ENCODE data around the gene AEBP1. TPM values are rescaled to one million over a fixed set of nuclear protein-coding genes. Genes with fewer than 3 reads are reported as not detected.

Gene AEBP1
- polyA plus RNA-seq, 12 donors, result 57.6 to 145 (median 93.5) TPM; not detected in 1

DNA sequence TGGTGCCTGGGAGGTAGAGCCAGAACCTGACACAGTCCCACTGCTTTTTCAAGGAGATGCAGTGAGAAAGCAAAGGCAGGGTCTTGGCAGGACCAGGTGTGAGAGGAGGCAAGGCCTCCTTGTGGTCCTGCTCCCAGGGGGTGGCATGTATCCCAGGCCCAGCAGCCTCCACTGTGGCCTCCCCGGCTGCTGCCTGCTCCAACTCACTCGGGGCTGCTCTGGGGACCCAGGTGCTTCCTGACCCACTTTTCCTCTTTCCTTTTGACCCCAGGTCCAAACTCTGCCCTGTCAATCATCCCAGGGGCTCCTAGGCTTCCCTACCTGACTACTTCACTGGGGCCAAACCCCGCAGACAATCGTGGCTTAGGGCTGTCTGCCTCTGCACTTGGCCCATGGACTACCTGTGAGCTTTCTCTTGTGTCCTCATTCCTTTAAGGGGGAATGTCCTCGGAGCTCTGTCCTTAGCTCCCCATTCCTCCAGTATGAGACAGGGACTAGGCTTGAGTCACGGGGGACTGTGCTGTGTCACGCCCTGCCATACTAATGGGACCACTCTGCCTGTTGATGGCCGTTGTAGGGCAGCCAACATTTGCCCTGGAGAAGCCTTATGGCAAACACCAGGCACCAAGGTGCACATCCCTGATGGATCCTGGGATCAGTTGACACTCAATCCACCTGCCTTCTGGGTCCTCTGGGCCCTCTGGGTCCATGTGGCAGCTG lies 1.1 kb upstream of the AEBP1 start:
- no peak for DNase-seq

GRCh38 chr7:44103566-44103922 lies 601 bp upstream of the AEBP1 start:
- no peak for DNase-seq

- DNase-seq, result no peak
Observed at GRCh38 chr7:44104860-44105771, 971 bp downstream of the AEBP1 start.

DNA sequence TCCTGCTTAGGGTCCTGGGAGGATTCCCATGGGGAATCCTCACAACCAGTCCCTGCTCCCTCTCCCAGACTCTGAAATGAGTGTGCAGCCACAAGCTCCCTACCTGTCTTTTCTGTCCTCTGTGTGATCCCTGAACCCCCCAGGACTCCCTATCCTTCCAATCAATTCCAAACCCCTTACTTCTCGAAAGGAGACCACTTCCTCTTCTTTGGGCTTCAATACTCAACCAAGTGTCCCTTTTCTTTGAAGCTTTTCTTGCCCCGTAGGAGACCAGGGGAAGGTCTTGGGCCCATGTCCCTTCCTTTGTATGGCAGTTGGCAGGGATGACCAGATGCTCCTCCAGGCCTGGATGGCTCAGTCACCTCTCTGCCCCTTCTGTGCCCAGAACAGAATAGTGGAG lies 1.7 kb downstream of the AEBP1 start:
- DNase-seq, result no peak

- no peak for DNase-seq
Observed at GRCh38 chr7:44106311-44107065, 2.3 kb downstream of the AEBP1 start.

GRCh38 chr7:44107116-44107960 lies 3.2 kb downstream of the AEBP1 start:
- DNase-seq, result no peak

DNA sequence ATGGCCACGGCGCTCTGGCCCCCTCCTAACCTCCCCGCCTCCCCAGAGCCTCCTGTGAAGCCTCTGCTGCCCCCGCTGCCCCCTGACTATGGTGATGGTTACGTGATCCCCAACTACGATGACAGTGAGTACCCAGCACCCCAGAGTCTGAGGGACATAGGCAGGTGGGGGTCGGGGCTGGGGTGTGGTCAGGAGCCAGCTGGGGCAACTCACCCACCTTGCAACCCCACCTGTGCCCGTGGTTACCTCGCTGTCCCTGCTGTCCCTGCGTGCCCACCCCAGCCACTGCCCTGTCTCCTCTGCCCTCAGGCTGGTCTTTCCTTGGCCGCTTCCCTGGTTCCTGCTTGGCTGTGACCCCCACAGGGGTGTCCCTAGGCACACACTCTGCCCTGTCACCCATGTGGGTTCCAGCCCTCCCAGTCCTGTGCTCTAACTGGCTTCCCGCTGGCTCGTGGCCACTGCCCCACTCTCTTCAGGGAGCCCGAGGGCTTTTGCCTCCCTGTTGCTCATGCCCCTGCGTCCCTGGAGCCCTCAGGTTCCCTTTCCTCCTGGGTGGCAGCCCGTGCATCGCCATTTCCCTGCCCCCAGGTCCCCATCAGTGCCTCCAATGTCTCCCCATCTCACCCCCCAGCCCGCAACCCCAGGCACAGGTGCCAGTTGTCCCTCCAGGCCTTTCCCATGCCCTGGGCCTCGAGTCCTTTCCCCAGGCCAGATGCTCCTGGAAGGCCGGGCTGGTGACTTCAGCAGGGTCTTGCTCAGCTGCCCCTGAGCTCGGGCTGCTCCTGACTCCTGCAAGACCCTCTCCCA lies 4.0 kb downstream of the AEBP1 start:
- no peak for DNase-seq

DNA sequence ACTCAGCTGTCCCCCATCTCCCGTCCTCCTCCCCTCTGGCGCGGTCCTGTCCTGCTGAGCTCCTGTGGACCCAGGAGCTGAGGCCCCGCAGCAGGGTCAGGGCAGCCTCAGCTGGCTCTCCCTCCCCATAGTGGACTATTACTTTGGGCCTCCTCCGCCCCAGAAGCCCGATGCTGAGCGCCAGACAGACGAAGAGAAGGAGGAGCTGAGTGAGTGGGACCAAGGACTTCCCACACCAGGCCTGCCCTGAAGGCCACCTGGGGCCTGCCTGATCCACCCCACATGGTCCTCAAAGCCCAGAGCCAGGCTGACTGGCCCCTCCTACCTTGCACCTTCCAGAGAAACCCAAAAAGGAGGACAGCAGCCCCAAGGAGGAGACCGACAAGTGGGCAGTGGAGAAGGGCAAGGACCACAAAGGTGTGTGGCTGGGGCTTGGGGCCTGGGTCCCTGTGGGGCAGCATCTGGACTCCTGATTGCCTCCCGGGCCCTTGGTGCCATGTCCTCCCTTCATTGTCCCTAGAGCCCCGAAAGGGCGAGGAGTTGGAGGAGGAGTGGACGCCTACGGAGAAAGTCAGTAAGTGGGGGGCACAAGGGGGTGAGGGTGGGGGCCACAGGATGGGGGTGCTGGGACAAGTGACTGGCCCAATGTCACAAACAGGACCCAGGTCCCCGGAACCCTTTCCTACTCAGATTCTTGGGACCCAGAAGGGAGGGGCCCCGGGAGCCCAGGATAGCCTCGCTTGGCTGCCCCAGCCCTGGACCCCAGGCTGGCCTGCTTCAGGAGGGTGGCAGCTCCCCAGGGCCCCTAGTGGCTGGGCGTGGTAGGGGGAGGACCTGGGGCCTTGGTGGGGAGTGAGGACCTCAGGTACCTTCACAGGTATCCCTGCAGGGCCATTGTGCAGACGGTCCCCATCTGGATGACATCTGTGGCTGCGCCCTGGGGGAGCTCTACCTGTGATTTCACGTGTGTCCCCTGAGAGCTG lies 4.9 kb downstream of the AEBP1 start:
- no peak for DNase-seq

DNA sequence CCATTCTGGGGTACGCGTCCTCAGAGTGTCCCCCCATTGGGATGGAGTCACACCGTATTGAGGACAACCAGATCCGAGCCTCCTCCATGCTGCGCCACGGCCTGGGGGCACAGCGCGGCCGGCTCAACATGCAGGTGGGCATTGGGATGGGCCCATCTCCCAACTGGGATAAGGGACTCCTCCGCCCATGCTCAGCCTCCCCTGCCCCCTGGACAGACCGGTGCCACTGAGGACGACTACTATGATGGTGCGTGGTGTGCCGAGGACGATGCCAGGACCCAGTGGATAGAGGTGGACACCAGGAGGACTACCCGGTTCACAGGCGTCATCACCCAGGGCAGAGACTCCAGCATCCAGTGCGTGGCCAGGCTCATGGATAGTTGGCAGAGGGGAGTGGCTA lies 5.8 kb downstream of the AEBP1 start:
- DNase-seq, result no peak

GRCh38 chr7:44110719-44111635 lies 6.8 kb downstream of the AEBP1 start:
- no peak for DNase-seq

GRCh38 chr7:44111761-44112160 lies 7.6 kb downstream of the AEBP1 start:
- no peak for DNase-seq

- no peak for DNase-seq
Observed at GRCh38 chr7:44112231-44112996, 8.3 kb downstream of the AEBP1 start.

- DNase-seq, result no peak
Observed at GRCh38 chr7:44112997-44113763, 9.0 kb downstream of the AEBP1 start.

DNA sequence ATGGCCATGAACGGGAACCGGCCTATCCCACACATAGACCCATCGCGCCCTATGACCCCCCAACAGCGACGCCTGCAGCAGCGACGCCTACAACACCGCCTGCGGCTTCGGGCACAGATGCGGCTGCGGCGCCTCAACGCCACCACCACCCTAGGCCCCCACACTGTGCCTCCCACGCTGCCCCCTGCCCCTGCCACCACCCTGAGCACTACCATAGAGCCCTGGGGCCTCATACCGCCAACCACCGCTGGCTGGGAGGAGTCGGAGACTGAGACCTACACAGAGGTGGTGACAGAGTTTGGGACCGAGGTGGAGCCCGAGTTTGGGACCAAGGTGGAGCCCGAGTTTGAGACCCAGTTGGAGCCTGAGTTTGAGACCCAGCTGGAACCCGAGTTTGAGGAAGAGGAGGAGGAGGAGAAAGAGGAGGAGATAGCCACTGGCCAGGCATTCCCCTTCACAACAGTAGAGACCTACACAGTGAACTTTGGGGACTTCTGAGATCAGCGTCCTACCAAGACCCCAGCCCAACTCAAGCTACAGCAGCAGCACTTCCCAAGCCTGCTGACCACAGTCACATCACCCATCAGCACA lies 9.7 kb downstream of the AEBP1 start:
- DNase-seq, result no peak

DNA sequence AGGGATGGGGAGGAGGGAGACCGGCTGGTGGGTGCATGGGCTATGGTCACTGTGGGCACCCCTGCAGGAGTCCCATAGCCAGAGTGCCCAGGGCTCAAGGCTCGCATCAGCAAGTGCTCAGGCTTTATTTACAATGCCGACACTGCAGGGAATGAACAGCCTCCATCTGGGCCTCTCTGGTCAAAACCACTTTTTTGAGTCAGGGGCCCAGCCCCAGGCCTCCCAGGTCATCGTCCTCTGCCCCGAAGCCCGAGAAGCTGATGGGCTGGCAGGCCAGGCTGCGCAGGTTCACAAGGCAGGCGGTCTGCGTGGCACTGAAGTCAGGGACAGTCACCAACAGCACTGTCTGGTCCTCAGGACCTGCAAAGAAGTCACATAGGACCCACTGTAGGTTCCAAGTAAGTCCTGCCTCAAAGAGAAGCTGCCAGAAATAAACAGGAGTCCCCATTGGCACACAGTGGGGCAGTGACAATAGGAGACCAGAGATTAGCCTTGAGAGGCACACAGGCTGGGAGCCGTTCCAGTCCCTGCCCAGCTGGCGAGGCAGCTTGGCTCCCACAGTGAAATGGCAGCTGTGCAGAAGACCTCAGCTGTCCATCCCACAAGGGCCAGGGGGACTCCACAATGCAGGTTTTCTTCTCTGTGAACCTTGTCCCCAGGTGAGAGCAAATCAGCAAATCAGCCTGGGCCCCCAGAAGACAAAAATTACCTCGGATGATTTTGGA lies 10.6 kb downstream of the AEBP1 start:
- DNase-seq, result no peak

Data from muscle of arm (tissue), 12 donors.